ENCODE results near the gene ALS2.

DNA sequence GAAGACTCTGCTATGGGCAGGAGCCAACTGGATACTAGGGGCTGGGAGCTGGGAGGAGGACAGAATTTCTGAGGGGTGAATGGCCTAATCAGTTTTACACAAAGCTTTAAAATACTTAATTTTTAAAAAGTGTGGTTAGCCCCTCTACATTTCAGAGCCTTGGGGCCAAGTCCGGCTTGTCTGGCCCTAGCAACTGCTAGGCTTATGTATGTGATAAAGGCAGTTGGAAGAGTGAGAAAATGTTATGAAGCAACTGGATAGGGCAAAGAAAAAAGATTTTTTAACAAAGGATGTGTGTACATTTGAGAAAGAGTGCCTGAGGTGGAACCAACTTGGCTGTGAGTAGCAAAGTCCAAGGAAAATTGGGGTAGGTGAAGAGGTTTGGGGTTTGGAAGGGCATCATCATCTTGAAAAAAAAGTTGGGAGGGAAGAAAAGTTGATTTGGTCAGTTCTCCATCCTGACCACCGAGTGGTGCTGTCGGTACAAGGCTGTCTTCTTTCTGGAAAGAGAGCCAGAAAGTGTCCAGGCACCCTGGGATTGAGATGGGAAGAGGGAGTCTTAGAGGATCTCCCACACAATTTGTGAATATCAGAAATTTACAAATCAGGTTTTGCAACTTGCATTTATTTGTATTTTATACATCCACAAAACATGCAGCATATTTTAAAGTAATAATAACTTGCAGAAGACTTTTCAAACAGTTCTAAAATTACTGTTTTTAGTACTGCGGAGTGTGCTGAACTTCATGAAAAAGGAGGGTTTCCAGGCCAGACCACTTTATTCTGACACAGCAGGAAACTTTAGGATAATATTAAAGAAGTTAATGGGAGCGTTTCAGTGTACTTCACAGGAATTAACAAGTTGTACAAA, 15.1 kb upstream of the ALS2 start:
- no peak for TF ChIP-seq L3MBTL2 (conservative IDR thresholded peaks at IDR 0.05)
- TF ChIP-seq LEF1 (IDR thresholded peaks at IDR 0.05; ENCODE audit: borderline replicate concordance): no peak
- TF ChIP-seq FOXK2 (IDR thresholded peaks at IDR 0.05): no peak
- TF ChIP-seq BHLHE40 (IDR thresholded peaks at IDR 0.05; ENCODE audit: borderline replicate concordance): no peak
- no peak for TF ChIP-seq TARDBP (IDR thresholded peaks at IDR 0.05)
- TF ChIP-seq SUZ12 (IDR thresholded peaks at IDR 0.05): no peak
- TF ChIP-seq ARNT (IDR thresholded peaks at IDR 0.05): no peak
- TF ChIP-seq NFRKB (IDR thresholded peaks at IDR 0.05): no peak
- no peak for TF ChIP-seq SP1 (IDR thresholded peaks at IDR 0.05)
- TF ChIP-seq FOXA1 (IDR thresholded peaks at IDR 0.05): no peak

Measured in HEK293T (cell line).